Parathyroid adenoma (tissue), 2 donors: ENCODE data around the gene LILRA5.

Experiments
- H2AFZ ChIP-seq: fragments of 300-600 bp; sonication (generic); one replicate; pipeline ENCODE4 v1.7.0; 2017; ENCODE audit warnings: antibody characterized with exemption, mild to moderate bottlenecking
- H3K27ac ChIP-seq: fragments of 300-600 bp; sonication (generic); one replicate; pipeline ENCODE4 v1.7.0; 2017
- H3K27me3 ChIP-seq: fragments of 300-600 bp; sonication (generic); one replicate; pipeline ENCODE4 v1.7.0; 2017; ENCODE audit warnings: low read length; ENCODE audit not compliant: control insufficient read depth, insufficient read depth
- H3K36me3 ChIP-seq: fragments of 300-600 bp; sonication (generic); one replicate; pipeline ENCODE4 v1.7.0; 2017; ENCODE audit warnings: low read length; ENCODE audit not compliant: control insufficient read depth, insufficient read depth
- H3K4me1 ChIP-seq: fragments of 300-600 bp; sonication (generic); one replicate; pipeline ENCODE4 v1.7.0; 2017; ENCODE audit warnings: control low read depth
- H3K4me2 ChIP-seq: fragments of 300-600 bp; sonication (generic); one replicate; pipeline ENCODE4 v1.7.0; 2017; ENCODE audit warnings: low read length
- H3K4me3 ChIP-seq: fragments of 300-600 bp; sonication (generic); one replicate; pipeline ENCODE4 v1.7.0; 2017; ENCODE audit warnings: low read depth, low read length
- H3K79me2 ChIP-seq: fragments of 300-600 bp; sonication (generic); one replicate; pipeline ENCODE4 v1.7.0; 2017; ENCODE audit warnings: control low read depth
- H3K9ac ChIP-seq: fragments of 300-600 bp; sonication (generic); one replicate; pipeline ENCODE4 v1.7.0; 2017; ENCODE audit warnings: mild to moderate bottlenecking
- H3K9me3 ChIP-seq: fragments of 300-600 bp; sonication (generic); one replicate; pipeline ENCODE4 v1.7.0; 2017; ENCODE audit warnings: low read length; ENCODE audit not compliant: control insufficient read depth
- CTCF ChIP-seq: fragments of 300-600 bp; sonication (generic); IDR thresholded peaks from one replicate; pipeline ENCODE4 v1.7.0; 2017; ENCODE audit warnings: antibody characterized with exemption, mild to moderate bottlenecking
- donor health status: primary hyperparathyroidism.

The LILRA5 gene

GRCh38 chr19:54309811-54310210 lies 3.2 kb downstream of the LILRA5 start:
- Histone ChIP-seq H3K27ac (no peak overlapping the region), H3K9me3 (no peaks in the 10 kb centered on the region), H3K4me1 (no peaks in the 10 kb centered on the region), H3K79me2 (no peaks in the 10 kb centered on the region), H3K4me3 (no peak overlapping the region), H3K9ac (no peak overlapping the region), H2AFZ (no peak overlapping the region), H3K4me2 (no peak overlapping the region), H3K36me3 (no peaks in the 10 kb centered on the region), H3K27me3 (no peaks in the 10 kb centered on the region)
- no peak for TF ChIP-seq CTCF

GRCh38 chr19:54307389-54308020 lies 5.5 kb downstream of the LILRA5 start:
- no peak overlapping the region for H3K4me2 ChIP-seq
- H3K9ac ChIP-seq = no peak overlapping the region
- H3K27ac ChIP-seq = no peak overlapping the region
- no peaks in the 10 kb centered on the region for H3K27me3 ChIP-seq
- no peaks in the 10 kb centered on the region for H3K9me3 ChIP-seq
- no peaks in the 10 kb centered on the region for H3K79me2 ChIP-seq
- no peak for TF ChIP-seq CTCF
- H2AFZ ChIP-seq = no peak overlapping the region
- H3K4me3 ChIP-seq = no peak overlapping the region
- no peaks in the 10 kb centered on the region for H3K4me1 ChIP-seq
- H3K36me3 ChIP-seq = no peaks in the 10 kb centered on the region

GRCh38 chr19:54305141-54305540 lies 7.8 kb downstream of the LILRA5 start:
- no peak for TF ChIP-seq CTCF
- no peak overlapping the region for H3K4me3 ChIP-seq
- no peak overlapping the region for H3K4me2 ChIP-seq
- no peaks in the 10 kb centered on the region for H3K27me3 ChIP-seq
- no peaks in the 10 kb centered on the region for H3K36me3 ChIP-seq
- H3K27ac ChIP-seq = no peak overlapping the region
- H3K9me3 ChIP-seq = no peaks in the 10 kb centered on the region
- H3K9ac ChIP-seq = no peak overlapping the region
- no peak overlapping the region for H2AFZ ChIP-seq
- no peaks in the 10 kb centered on the region for H3K79me2 ChIP-seq
- no peaks in the 10 kb centered on the region for H3K4me1 ChIP-seq

- no peaks in the 10 kb centered on the region for H3K36me3 ChIP-seq
- H3K4me2 ChIP-seq = no peak overlapping the region
- H3K9me3 ChIP-seq = no peaks in the 10 kb centered on the region
- H3K27ac ChIP-seq = no peak overlapping the region
- TF ChIP-seq CTCF = no peak
- H3K4me1 ChIP-seq = no peaks in the 10 kb centered on the region
- H3K79me2 ChIP-seq = no peaks in the 10 kb centered on the region
- no peak overlapping the region for H3K9ac ChIP-seq
- H3K4me3 ChIP-seq = no peak overlapping the region
- no peak overlapping the region for H2AFZ ChIP-seq
- H3K27me3 ChIP-seq = no peaks in the 10 kb centered on the region
Observed at GRCh38 chr19:54302257-54302656, 10.7 kb downstream of the LILRA5 start.

GRCh38 chr19:54299515-54299914 lies 13.5 kb downstream of the LILRA5 start:
- Histone ChIP-seq H3K27ac (no peak overlapping the region), H3K4me2 (no peak overlapping the region), H2AFZ (no peak overlapping the region), H3K4me1 (no peaks in the 10 kb centered on the region), H3K27me3 (no peaks in the 10 kb centered on the region), H3K36me3 (no peaks in the 10 kb centered on the region), H3K79me2 (no peaks in the 10 kb centered on the region), H3K9ac (no peak overlapping the region), H3K9me3 (no peaks in the 10 kb centered on the region), H3K4me3 (no peak overlapping the region)
- no peak for TF ChIP-seq CTCF
